ENCODE data around the gene NCOA7.
"Not testable (repeated sequence)": the region's sequence is repeated elsewhere in the genome, so short reads cannot be mapped to it uniquely, and the experiment has no call there.

The NCOA7 gene

GRCh38 chr6:125962900-125963497 is 172.2 kb downstream of the NCOA7 start:
- no peak for DNase-seq (ENCODE audit: extremely low read depth, low read depth)
- TF ChIP-seq CTCF (IDR thresholded peaks at IDR 0.05; ENCODE audit: low read depth, low read length, missing control alignments): no peak
- no peak overlapping the region for H3K4me3 ChIP-seq (replicated peaks; ENCODE audit: low read depth, low read length)

- DNase-seq (ENCODE audit: extremely low read depth, low read depth): no peak
- TF ChIP-seq CTCF (IDR thresholded peaks at IDR 0.05; ENCODE audit: low read depth, low read length, missing control alignments): no peak
- H3K4me3 ChIP-seq (replicated peaks; ENCODE audit: low read depth, low read length): no peak overlapping the region
These were observed 173.1 kb downstream of the NCOA7 start for GRCh38 chr6:125963817-125964216.

- H3K4me3 ChIP-seq (replicated peaks; ENCODE audit: low read depth, low read length): no peak overlapping the region
- DNase-seq (ENCODE audit: extremely low read depth, low read depth): no peak
- TF ChIP-seq CTCF (IDR thresholded peaks at IDR 0.05; ENCODE audit: low read depth, low read length, missing control alignments): no peak
These were observed 175.8 kb downstream of the NCOA7 start for GRCh38 chr6:125966569-125966968.

GRCh38 chr6:125968493-125968892 is 177.7 kb downstream of the NCOA7 start:
- no peak overlapping the region for H3K4me3 ChIP-seq (replicated peaks; ENCODE audit: low read depth, low read length)
- TF ChIP-seq CTCF (IDR thresholded peaks at IDR 0.05; ENCODE audit: low read depth, low read length, missing control alignments): no peak
- DNase-seq (ENCODE audit: extremely low read depth, low read depth): no peak

- TF ChIP-seq CTCF (IDR thresholded peaks at IDR 0.05; ENCODE audit: low read depth, low read length, missing control alignments): no peak
- H3K4me3 ChIP-seq (replicated peaks; ENCODE audit: low read depth, low read length): no peak overlapping the region
- no peak for DNase-seq (ENCODE audit: extremely low read depth, low read depth)
These were observed 180.0 kb downstream of the NCOA7 start for GRCh38 chr6:125970760-125971159.

- not testable (repeated sequence) for H3K4me3 ChIP-seq (replicated peaks; ENCODE audit: low read depth, low read length); DNase-seq (ENCODE audit: extremely low read depth, low read depth)
These were observed 181.7 kb downstream of the NCOA7 start for GRCh38 chr6:125972478-125972877.

GRCh38 chr6:125974214-125974866 is 183.6 kb downstream of the NCOA7 start:
- DNase-seq (ENCODE audit: extremely low read depth, low read depth): no peak
- TF ChIP-seq CTCF (IDR thresholded peaks at IDR 0.05; ENCODE audit: low read depth, low read length, missing control alignments): peak; percentile 28
- H3K4me3 ChIP-seq (replicated peaks; ENCODE audit: low read depth, low read length): no peak overlapping the region

All from HFF-Myc (cell line).